ENCODE results near the gene PRDM7. TPM values are rescaled to one million over a fixed set of nuclear protein-coding genes. Genes with fewer than 3 reads are reported as not detected.
"Not testable (repeated sequence)": the region's sequence is repeated elsewhere in the genome, so short reads cannot be mapped to it uniquely, and the experiment has no call there.

The PRDM7 gene
- total RNA-seq, 4 donors from 2014 or later, result not detected

DNA sequence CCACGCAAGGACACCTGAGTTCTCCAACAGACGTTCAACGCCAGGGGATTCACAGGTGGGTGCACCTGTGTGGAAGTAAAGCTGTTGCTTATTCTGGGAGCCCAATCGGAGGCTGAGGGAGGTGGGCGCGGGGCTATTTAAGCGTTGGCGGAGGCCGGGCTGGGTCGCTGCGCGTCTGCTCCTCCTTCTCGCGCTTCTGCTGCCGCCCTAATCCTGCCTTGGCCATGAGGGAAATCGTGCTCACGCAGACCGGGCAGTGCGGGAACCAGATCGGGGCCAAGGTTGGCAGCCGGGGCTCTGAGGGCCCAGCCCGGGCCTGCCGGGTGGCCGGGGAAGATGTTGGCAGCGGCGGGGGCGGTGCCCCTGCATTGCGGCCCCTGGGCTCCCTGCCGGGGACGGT lies 16.7 kb upstream of the PRDM7 start:
- DNase-seq (ENCODE audit: low spot score in 2 of 2); H3K4me3 ChIP-seq (ENCODE audit: low read depth, poor library complexity, severe bottlenecking); intact Hi-C loops (cut with DNase I; ENCODE audit: low total_unique reads): not testable (repeated sequence)
- 89 to 92% methylated on average over 27 to 28 of the region's 30 CpGs for WGBS, 2 donors

DNA sequence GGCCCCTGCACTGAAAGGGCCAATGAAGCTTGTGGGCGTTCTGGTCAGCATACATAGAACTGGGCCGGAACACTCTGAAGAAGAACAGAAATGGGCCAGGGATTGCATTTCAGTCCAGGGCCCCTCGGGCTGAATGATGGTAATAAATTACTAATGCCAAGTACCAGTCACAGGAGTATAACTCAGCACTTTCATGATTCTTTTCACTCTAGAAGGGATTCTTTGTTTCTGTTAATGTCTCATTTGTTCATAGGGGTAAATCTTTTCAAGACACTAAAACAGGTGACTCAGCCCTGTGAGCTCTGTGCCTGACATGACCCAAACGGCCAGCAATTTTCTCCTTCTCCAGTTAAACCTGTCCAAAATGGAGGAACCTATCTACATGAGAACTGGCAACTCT lies 15.7 kb upstream of the PRDM7 start:
- 48 to 49% methylated on average over 4 of the region's 4 CpGs for WGBS, 2 donors
- H3K4me3 ChIP-seq (ENCODE audit: low read depth, poor library complexity, severe bottlenecking); intact Hi-C loops (cut with DNase I; ENCODE audit: low total_unique reads); DNase-seq (ENCODE audit: low spot score in 2 of 2): not testable (repeated sequence)

DNA sequence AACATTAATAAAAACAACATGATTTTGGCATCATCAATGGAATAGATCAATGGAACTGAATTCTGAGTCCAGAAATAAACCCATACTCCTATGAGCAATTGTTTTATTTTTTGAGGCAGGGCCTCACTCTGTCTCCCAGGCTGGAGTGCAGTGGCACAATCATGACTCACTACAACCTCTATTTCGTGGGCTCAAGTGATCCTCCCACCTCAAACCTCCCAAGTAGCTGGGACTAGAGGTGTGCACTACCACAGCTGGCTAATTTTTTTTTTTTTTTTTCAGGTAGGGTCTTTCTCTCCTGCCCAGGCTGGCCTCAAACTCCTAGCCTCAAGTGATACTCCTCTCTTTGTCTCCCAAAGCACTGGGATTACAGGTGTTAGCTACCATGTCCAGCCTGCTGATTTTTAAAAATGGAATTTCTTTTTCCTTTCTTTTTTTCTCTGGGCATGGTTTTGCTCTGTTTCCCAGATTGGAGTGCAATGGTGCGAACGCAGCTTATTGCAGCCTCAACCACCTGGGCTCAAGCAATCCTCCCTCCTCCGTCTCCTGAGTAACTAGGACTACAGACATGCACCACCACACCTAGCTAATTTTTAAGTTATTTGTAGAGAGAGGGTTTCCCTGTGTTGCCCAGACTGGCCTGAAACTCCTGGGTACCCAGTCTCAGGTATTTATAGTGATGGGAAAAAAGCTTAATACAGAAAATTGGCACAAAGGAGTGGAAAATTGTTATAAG lies 7.3 kb upstream of the PRDM7 start:
- TF ChIP-seq, protein P1, sequence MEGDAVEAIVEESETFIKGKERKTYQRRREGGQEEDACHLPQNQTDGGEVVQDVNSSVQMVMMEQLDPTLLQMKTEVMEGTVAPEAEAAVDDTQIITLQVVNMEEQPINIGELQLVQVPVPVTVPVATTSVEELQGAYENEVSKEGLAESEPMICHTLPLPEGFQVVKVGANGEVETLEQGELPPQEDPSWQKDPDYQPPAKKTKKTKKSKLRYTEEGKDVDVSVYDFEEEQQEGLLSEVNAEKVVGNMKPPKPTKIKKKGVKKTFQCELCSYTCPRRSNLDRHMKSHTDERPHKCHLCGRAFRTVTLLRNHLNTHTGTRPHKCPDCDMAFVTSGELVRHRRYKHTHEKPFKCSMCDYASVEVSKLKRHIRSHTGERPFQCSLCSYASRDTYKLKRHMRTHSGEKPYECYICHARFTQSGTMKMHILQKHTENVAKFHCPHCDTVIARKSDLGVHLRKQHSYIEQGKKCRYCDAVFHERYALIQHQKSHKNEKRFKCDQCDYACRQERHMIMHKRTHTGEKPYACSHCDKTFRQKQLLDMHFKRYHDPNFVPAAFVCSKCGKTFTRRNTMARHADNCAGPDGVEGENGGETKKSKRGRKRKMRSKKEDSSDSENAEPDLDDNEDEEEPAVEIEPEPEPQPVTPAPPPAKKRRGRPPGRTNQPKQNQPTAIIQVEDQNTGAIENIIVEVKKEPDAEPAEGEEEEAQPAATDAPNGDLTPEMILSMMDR (IDR thresholded peaks at IDR 0.05), result no peak
- TF ChIP-seq POLR2A (IDR thresholded peaks at IDR 0.05), result no peak
- WGBS, 2 donors, result 81 to 85% methylated on average over 4 of the region's 4 CpGs
- intact Hi-C loops (cut with DNase I; ENCODE audit: low total_unique reads), result no loop called here
- H3K4me3 ChIP-seq (ENCODE audit: low read depth, poor library complexity, severe bottlenecking), result no peak overlapping the region
- DNase-seq (ENCODE audit: low spot score in 2 of 2), result no peak

DNA sequence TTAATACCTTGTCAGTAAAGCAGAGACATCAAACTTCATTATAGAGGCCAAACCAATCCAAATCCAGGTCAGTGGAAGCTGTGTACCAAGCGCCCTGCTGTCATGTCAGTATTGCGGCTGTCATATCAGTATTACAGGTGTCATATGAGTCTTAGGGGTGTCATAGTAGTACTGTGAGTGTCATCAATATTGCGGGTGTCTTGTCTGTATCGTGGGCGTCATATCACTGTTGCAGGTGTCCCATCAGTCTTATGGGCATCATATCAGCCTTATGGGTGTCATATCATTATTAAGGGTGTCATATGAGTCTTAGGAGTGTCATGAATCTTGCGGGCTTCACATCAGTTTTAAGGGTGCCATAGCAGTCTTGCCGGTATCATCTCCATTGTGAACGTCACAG lies 6.0 kb upstream of the PRDM7 start:
- TF ChIP-seq, protein P1 (IDR thresholded peaks at IDR 0.05), result no peak
- no peak for TF ChIP-seq POLR2A (IDR thresholded peaks at IDR 0.05)
- DNase-seq (ENCODE audit: low spot score in 2 of 2), result no peak
- intact Hi-C loops (cut with DNase I; ENCODE audit: low total_unique reads), result no loop called here
- H3K4me3 ChIP-seq (ENCODE audit: low read depth, poor library complexity, severe bottlenecking), result no peak overlapping the region
- WGBS, 2 donors, result 92 to 95% methylated on average over 8 of the region's 8 CpGs

DNA sequence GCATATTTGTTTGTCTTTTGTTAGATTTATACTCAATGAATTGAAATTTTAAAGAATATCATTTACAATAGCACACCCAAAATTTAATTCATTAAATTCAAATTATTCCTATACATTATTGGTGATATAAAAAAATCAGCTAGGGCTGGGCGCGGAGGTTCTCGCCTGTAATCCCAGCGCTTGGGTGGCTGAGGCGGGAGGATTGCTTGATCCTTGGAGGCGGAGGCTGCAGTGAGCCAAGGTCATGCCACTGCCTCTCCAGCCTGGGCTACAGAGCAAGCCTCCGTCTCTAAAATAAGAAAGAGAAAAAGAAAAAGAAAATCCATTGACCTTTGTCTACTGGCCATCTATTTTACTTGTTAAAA lies 4.5 kb upstream of the PRDM7 start:
- WGBS, 2 donors, result 21 to 30% methylated on average over 7 of the region's 7 CpGs
- peak in 1 of 2 donors; percentile 75 for DNase-seq (ENCODE audit: low spot score in 2 of 2)
- intact Hi-C loops (cut with DNase I; ENCODE audit: low total_unique reads), result no loop called here
- no peak overlapping the region for H3K4me3 ChIP-seq (ENCODE audit: low read depth, poor library complexity, severe bottlenecking)
- TF ChIP-seq, protein P1 (IDR thresholded peaks at IDR 0.05), result no peak
- no peak for TF ChIP-seq POLR2A (IDR thresholded peaks at IDR 0.05)

DNA sequence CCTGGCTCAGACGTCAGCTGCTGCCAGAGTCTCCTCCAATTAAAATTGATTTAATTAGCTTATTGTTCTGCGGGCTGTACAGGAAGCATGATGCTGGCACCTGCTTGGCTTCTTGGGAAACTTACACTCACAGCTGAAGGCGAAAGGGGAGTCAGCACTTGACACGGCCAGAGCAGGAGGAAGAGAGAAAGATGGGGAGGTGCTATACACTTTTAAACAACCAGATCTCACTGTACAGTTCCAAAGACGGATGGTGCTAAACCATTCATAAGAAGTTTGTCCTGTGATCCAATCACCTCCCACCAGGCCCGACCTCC lies 1.4 kb upstream of the PRDM7 start:
- intact Hi-C loops (cut with DNase I; ENCODE audit: low total_unique reads), result no loop called here
- H3K4me3 ChIP-seq (ENCODE audit: low read depth, poor library complexity, severe bottlenecking), result no peak overlapping the region
- no peak for DNase-seq (ENCODE audit: low spot score in 2 of 2)
- WGBS, 2 donors, result 59 to 72% methylated on average over 6 of the region's 6 CpGs
- TF ChIP-seq, protein P1 (IDR thresholded peaks at IDR 0.05), result no peak
- TF ChIP-seq POLR2A (IDR thresholded peaks at IDR 0.05), result no peak
